ENCODE results near the gene CD101.

The CD101 gene

GRCh38 chr1:117026361-117026760, 24.8 kb downstream of the CD101 start:
- no peaks in the 10 kb centered on the region for H3K27me3 ChIP-seq (ENCODE audit: insufficient read depth, insufficient read length)
- no peak overlapping the region for H3K4me3 ChIP-seq (ENCODE audit: insufficient read length, low read depth)
- TF ChIP-seq SUZ12 (IDR thresholded peaks at IDR 0.05; ENCODE audit: extremely low read depth, insufficient read depth, insufficient read length) = no peak
- TF ChIP-seq YY1 (IDR thresholded peaks at IDR 0.05; ENCODE audit: insufficient read depth, insufficient read length) = no peak
- no peak for TF ChIP-seq ZNF274 (IDR thresholded peaks at IDR 0.05; ENCODE audit: low read depth, low read length)
- no peaks in the 10 kb centered on the region for H3K36me3 ChIP-seq (ENCODE audit: insufficient read depth, insufficient read length, low read length)
- H3K9me3 ChIP-seq (ENCODE audit: insufficient read depth, low read length) = no peaks in the 10 kb centered on the region
- no peaks in the 10 kb centered on the region for H3K4me1 ChIP-seq (ENCODE audit: insufficient read depth, insufficient read length)
- no peak overlapping the region for H3K9ac ChIP-seq (ENCODE audit: insufficient read length, low read depth)
- no peak for DNase-seq (ENCODE audit: low read depth, low spot score)

GRCh38 chr1:117029685-117030084, 28.1 kb downstream of the CD101 start:
- Histone ChIP-seq H3K36me3 (ENCODE audit: insufficient read depth, insufficient read length, low read length) (no peaks in the 10 kb centered on the region), H3K27me3 (ENCODE audit: insufficient read depth, insufficient read length) (no peaks in the 10 kb centered on the region), H3K4me1 (ENCODE audit: insufficient read depth, insufficient read length) (no peaks in the 10 kb centered on the region), H3K9ac (ENCODE audit: insufficient read length, low read depth) (no peak overlapping the region), H3K9me3 (ENCODE audit: insufficient read depth, low read length) (no peaks in the 10 kb centered on the region), H3K4me3 (ENCODE audit: insufficient read length, low read depth) (no peak overlapping the region)
- TF ChIP-seq SUZ12 (IDR thresholded peaks at IDR 0.05; ENCODE audit: extremely low read depth, insufficient read depth, insufficient read length) (no peak), YY1 (IDR thresholded peaks at IDR 0.05; ENCODE audit: insufficient read depth, insufficient read length) (no peak), ZNF274 (IDR thresholded peaks at IDR 0.05; ENCODE audit: low read depth, low read length) (no peak)
- DNase-seq (ENCODE audit: low read depth, low spot score) = no peak

- no peaks in the 10 kb centered on the region for H3K9me3 ChIP-seq (ENCODE audit: insufficient read depth, low read length)
- no peaks in the 10 kb centered on the region for H3K36me3 ChIP-seq (ENCODE audit: insufficient read depth, insufficient read length, low read length)
- no peaks in the 10 kb centered on the region for H3K27me3 ChIP-seq (ENCODE audit: insufficient read depth, insufficient read length)
- H3K9ac ChIP-seq (ENCODE audit: insufficient read length, low read depth) = no peak overlapping the region
- TF ChIP-seq ZNF274 (IDR thresholded peaks at IDR 0.05; ENCODE audit: low read depth, low read length) (no peak), SUZ12 (IDR thresholded peaks at IDR 0.05; ENCODE audit: extremely low read depth, insufficient read depth, insufficient read length) (no peak), YY1 (IDR thresholded peaks at IDR 0.05; ENCODE audit: insufficient read depth, insufficient read length) (no peak)
- no peak overlapping the region for H3K4me3 ChIP-seq (ENCODE audit: insufficient read length, low read depth)
- no peaks in the 10 kb centered on the region for H3K4me1 ChIP-seq (ENCODE audit: insufficient read depth, insufficient read length)
- DNase-seq (ENCODE audit: low read depth, low spot score) = no peak
These were observed 28.8 kb downstream of the CD101 start for GRCh38 chr1:117030271-117030877.

- Histone ChIP-seq H3K27me3 (ENCODE audit: insufficient read depth, insufficient read length) (no peaks in the 10 kb centered on the region), H3K4me3 (ENCODE audit: insufficient read length, low read depth) (no peak overlapping the region), H3K9ac (ENCODE audit: insufficient read length, low read depth) (no peak overlapping the region), H3K9me3 (ENCODE audit: insufficient read depth, low read length) (no peaks in the 10 kb centered on the region), H3K36me3 (ENCODE audit: insufficient read depth, insufficient read length, low read length) (no peaks in the 10 kb centered on the region), H3K4me1 (ENCODE audit: insufficient read depth, insufficient read length) (peaks cover 4% of the 10 kb centered on the region)
- TF ChIP-seq ZNF274 (IDR thresholded peaks at IDR 0.05; ENCODE audit: low read depth, low read length) (no peak), SUZ12 (IDR thresholded peaks at IDR 0.05; ENCODE audit: extremely low read depth, insufficient read depth, insufficient read length) (no peak), YY1 (IDR thresholded peaks at IDR 0.05; ENCODE audit: insufficient read depth, insufficient read length) (no peak)
- DNase-seq (ENCODE audit: low read depth, low spot score) = no peak
These were observed 30.7 kb downstream of the CD101 start for GRCh38 chr1:117032266-117032665.

- no peaks in the 10 kb centered on the region for H3K9me3 ChIP-seq (ENCODE audit: insufficient read depth, low read length)
- no peaks in the 10 kb centered on the region for H3K36me3 ChIP-seq (ENCODE audit: insufficient read depth, insufficient read length, low read length)
- no peak for DNase-seq (ENCODE audit: low read depth, low spot score)
- H3K27me3 ChIP-seq (ENCODE audit: insufficient read depth, insufficient read length) = no peaks in the 10 kb centered on the region
- H3K9ac ChIP-seq (ENCODE audit: insufficient read length, low read depth) = no peak overlapping the region
- TF ChIP-seq YY1 (IDR thresholded peaks at IDR 0.05; ENCODE audit: insufficient read depth, insufficient read length) (no peak), SUZ12 (IDR thresholded peaks at IDR 0.05; ENCODE audit: extremely low read depth, insufficient read depth, insufficient read length) (no peak), ZNF274 (IDR thresholded peaks at IDR 0.05; ENCODE audit: low read depth, low read length) (no peak)
- no peak overlapping the region for H3K4me3 ChIP-seq (ENCODE audit: insufficient read length, low read depth)
- peaks cover 4% of the 10 kb centered on the region for H3K4me1 ChIP-seq (ENCODE audit: insufficient read depth, insufficient read length)
These were observed 31.4 kb downstream of the CD101 start for GRCh38 chr1:117032681-117033539.

GRCh38 chr1:117033772-117034171, 32.2 kb downstream of the CD101 start:
- H3K36me3 ChIP-seq (ENCODE audit: insufficient read depth, insufficient read length, low read length) = no peaks in the 10 kb centered on the region
- H3K9me3 ChIP-seq (ENCODE audit: insufficient read depth, low read length) = no peaks in the 10 kb centered on the region
- H3K27me3 ChIP-seq (ENCODE audit: insufficient read depth, insufficient read length) = no peaks in the 10 kb centered on the region
- no peak overlapping the region for H3K4me3 ChIP-seq (ENCODE audit: insufficient read length, low read depth)
- peaks cover 4% of the 10 kb centered on the region for H3K4me1 ChIP-seq (ENCODE audit: insufficient read depth, insufficient read length)
- no peak for DNase-seq (ENCODE audit: low read depth, low spot score)
- no peak overlapping the region for H3K9ac ChIP-seq (ENCODE audit: insufficient read length, low read depth)
- TF ChIP-seq YY1 (IDR thresholded peaks at IDR 0.05; ENCODE audit: insufficient read depth, insufficient read length) (no peak), ZNF274 (IDR thresholded peaks at IDR 0.05; ENCODE audit: low read depth, low read length) (no peak), SUZ12 (IDR thresholded peaks at IDR 0.05; ENCODE audit: extremely low read depth, insufficient read depth, insufficient read length) (no peak)

GRCh38 chr1:117034791-117035290, 33.3 kb downstream of the CD101 start:
- TF ChIP-seq YY1 (IDR thresholded peaks at IDR 0.05; ENCODE audit: insufficient read depth, insufficient read length) = no peak
- no peak for TF ChIP-seq SUZ12 (IDR thresholded peaks at IDR 0.05; ENCODE audit: extremely low read depth, insufficient read depth, insufficient read length)
- TF ChIP-seq ZNF274 (IDR thresholded peaks at IDR 0.05; ENCODE audit: low read depth, low read length) = no peak
- no peak for DNase-seq (ENCODE audit: low read depth, low spot score)
- Histone ChIP-seq H3K9me3 (ENCODE audit: insufficient read depth, low read length) (no peaks in the 10 kb centered on the region), H3K4me1 (ENCODE audit: insufficient read depth, insufficient read length) (peaks cover 4% of the 10 kb centered on the region), H3K4me3 (ENCODE audit: insufficient read length, low read depth) (no peak overlapping the region), H3K27me3 (ENCODE audit: insufficient read depth, insufficient read length) (no peaks in the 10 kb centered on the region), H3K9ac (ENCODE audit: insufficient read length, low read depth) (no peak overlapping the region), H3K36me3 (ENCODE audit: insufficient read depth, insufficient read length, low read length) (no peaks in the 10 kb centered on the region)
